Fibroblast of lung (primary cell): ENCODE measurements around the gene RNF32. TPM values are rescaled to one million over a fixed set of nuclear protein-coding genes. Genes with fewer than 3 reads are reported as not detected.

Experiments
- DNase-seq, 2 donors: peaks; one replicate each; pipeline versions ENCODE4 v3.0.0 to v3.0.0-alpha.2; 2010; ENCODE audit warnings: low read depth in 2 of 2
- H2AFZ ChIP-seq: 2 replicates; pipeline ENCODE4 v1.5.1; 2012; ENCODE audit warnings: low read length, control low read depth, inconsistent platforms
- H3K27ac ChIP-seq: 2 replicates; pipeline ENCODE4 v1.5.1; 2011; ENCODE audit warnings: low read length, control low read depth; ENCODE audit not compliant: insufficient read depth
- H3K27me3 ChIP-seq: 2 replicates; pipeline ENCODE4 v1.5.1; 2011; ENCODE audit warnings: mild to moderate bottlenecking, low read length; ENCODE audit not compliant: control insufficient read depth, insufficient read depth
- H3K36me3 ChIP-seq: 2 replicates; pipeline ENCODE4 v1.5.1; 2011; ENCODE audit warnings: low read length; ENCODE audit not compliant: control insufficient read depth, insufficient read depth
- H3K4me1 ChIP-seq: 2 replicates; pipeline ENCODE4 v1.5.1; 2011; ENCODE audit warnings: low read length; ENCODE audit not compliant: control insufficient read depth, insufficient read depth; ENCODE audit errors: extremely low read depth
- H3K4me2 ChIP-seq: 2 replicates; pipeline ENCODE4 v1.5.1; 2011; ENCODE audit warnings: low read length, control low read depth; ENCODE audit not compliant: insufficient read depth; ENCODE audit errors: extremely low read depth
- H3K4me3 ChIP-seq, 4 experiments: fragments of 200-600 bp in 1 of 4; sonication (generic) in 1 of 4; replicated peaks in 1 of 4; 2 replicates each; pipeline ENCODE4 v1.5.1; 2011 to 2016; ENCODE audit warnings: low read length in 4 of 4, low read depth in 3 of 4, mild to moderate bottlenecking in 3 of 4, control low read depth in 2 of 4, inconsistent platforms in 1 of 4, mixed read lengths in 1 of 4; ENCODE audit not compliant: insufficient read depth in 1 of 4; ENCODE audit errors: control extremely low read depth in 1 of 4
- H3K79me2 ChIP-seq: 2 replicates; pipeline ENCODE4 v1.5.1; 2012; ENCODE audit warnings: mild to moderate bottlenecking, low read length, inconsistent platforms; ENCODE audit not compliant: control insufficient read depth, insufficient read depth
- H3K9ac ChIP-seq: 2 replicates; pipeline ENCODE4 v1.5.1; 2011; ENCODE audit warnings: mild to moderate bottlenecking, low read length, control low read depth; ENCODE audit not compliant: insufficient read depth
- H3K9me3 ChIP-seq: 2 replicates; pipeline ENCODE4 v1.5.1; 2012; ENCODE audit warnings: low read depth, low read length; ENCODE audit not compliant: control insufficient read depth, insufficient read depth
- H4K20me1 ChIP-seq: 2 replicates; pipeline ENCODE4 v1.5.1; 2011; ENCODE audit warnings: low read length; ENCODE audit not compliant: control insufficient read depth, insufficient read depth; ENCODE audit errors: extremely low read depth
- CTCF ChIP-seq, 2 donors: IDR thresholded peaks in 1 of 2; conservative IDR thresholded peaks in 1 of 2; 1 replicate in 1 of 2; 2 replicates in 1 of 2; pipeline ENCODE4 v1.5.1; 2011 to 2012; ENCODE audit warnings: low read length in 2 of 2, control low read depth in 1 of 2, inconsistent platforms in 1 of 2, low read depth in 1 of 2, mild to moderate bottlenecking in 1 of 2
- EZH2 ChIP-seq: IDR thresholded peaks from 2 replicates; pipeline ENCODE4 v1.5.1; 2012; ENCODE audit warnings: low read length, control low read depth, mild to moderate bottlenecking; ENCODE audit errors: missing control alignments
- polyA plus RNA-seq, 2 donors: library from polyadenylated mRNA; depleted of rRNA in 1 of 2; stranded (reverse) in 1 of 2; unstranded in 1 of 2; fragments of >200 nt; gene quantifications; 2 replicates each; pipeline ENCODE4 v1.2.1, GENCODE V29; 2011 to 2012; ENCODE audit warnings: missing spikeins in 1 of 2
- total RNA-seq: library from RNA; depleted of rRNA; stranded (reverse); fragments of >200 nt; gene quantifications from 2 replicates; pipeline ENCODE4 v1.2.1, GENCODE V29; 2014

The RNF32 gene
- total and polyA plus RNA-seq, 2 donors (not counting 1 experiment from before 2014, with no cell fraction given), result 0.91 to 2.8 TPM

- H3K79me2 ChIP-seq, result no peaks in the 10 kb centered on the region
- H3K4me2 ChIP-seq, result no peak overlapping the region
- H3K27ac ChIP-seq, result no peak overlapping the region
- H3K36me3 ChIP-seq, result no peaks in the 10 kb centered on the region
- H4K20me1 ChIP-seq, result no peaks in the 10 kb centered on the region
- no peaks in the 10 kb centered on the region for H3K27me3 ChIP-seq
- TF ChIP-seq CTCF (conservative IDR thresholded peaks at IDR 0.05 in 1 of 2, IDR thresholded peaks at IDR 0.05 in 1 of 2; ENCODE audit: low read depth in 1 of 2, low read length in 2 of 2), result no peak
- no peak for TF ChIP-seq EZH2
- H3K4me1 ChIP-seq, result no peaks in the 10 kb centered on the region
- no peak overlapping the region for H3K9ac ChIP-seq
- no peak overlapping the region for H2AFZ ChIP-seq
- no peak for DNase-seq
- no peaks in the 10 kb centered on the region for H3K9me3 ChIP-seq
- H3K4me3 ChIP-seq, result no peak overlapping the region
These were observed 34.4 kb upstream of the RNF32 start for GRCh38 chr7:156606135-156606534.

DNA sequence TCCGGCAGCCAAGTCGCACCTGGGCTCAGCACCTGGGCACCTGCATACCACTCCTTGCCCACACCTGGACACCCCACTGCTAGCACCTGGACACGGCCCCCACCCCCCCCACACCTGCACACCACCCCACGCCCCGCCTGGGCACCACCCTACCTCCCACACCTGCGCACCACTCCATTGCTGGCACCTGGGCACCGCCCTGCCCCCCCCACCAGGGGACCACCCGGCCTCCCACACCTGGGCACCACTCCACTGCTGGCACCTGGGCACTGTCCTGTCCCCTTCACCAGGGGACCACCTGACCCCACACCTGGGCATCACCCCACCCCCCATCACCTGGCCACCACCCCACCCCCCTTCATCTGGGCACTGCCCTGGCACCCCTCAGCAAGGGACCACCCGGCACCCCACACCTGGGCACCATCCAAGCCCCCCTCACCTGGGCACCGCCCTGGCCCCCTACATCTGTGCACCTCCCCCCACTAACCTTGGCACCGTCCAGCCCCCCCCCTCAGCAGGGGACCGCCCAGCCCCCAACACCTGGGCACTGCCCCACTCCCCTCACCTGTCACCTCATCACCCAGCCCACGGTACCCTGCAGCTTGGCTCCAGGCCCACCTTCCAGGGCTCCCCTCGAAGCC lies 33.8 kb upstream of the RNF32 start:
- Histone ChIP-seq H3K27ac (no peak overlapping the region), H4K20me1 (no peaks in the 10 kb centered on the region), H3K4me2 (no peak overlapping the region), H3K27me3 (no peaks in the 10 kb centered on the region), H3K9ac (no peak overlapping the region), H3K4me3 (no peak overlapping the region), H3K4me1 (no peaks in the 10 kb centered on the region), H3K36me3 (no peaks in the 10 kb centered on the region), H3K79me2 (no peaks in the 10 kb centered on the region), H3K9me3 (no peaks in the 10 kb centered on the region), H2AFZ (no peak overlapping the region)
- no peak for DNase-seq
- TF ChIP-seq EZH2 (no peak), CTCF (conservative IDR thresholded peaks at IDR 0.05 in 1 of 2, IDR thresholded peaks at IDR 0.05 in 1 of 2; ENCODE audit: low read depth in 1 of 2, low read length in 2 of 2) (no peak)

- Histone ChIP-seq H3K4me2 (peak overlapping the region; percentile 40), H3K4me1 (no peaks in the 10 kb centered on the region), H3K27ac (no peak overlapping the region), H3K9me3 (no peaks in the 10 kb centered on the region), H4K20me1 (no peaks in the 10 kb centered on the region), H3K36me3 (no peaks in the 10 kb centered on the region), H2AFZ (no peak overlapping the region), H3K4me3 (peak overlapping the region in 3 of 4 experiments; percentile 3 to 51 (median 40)), H3K9ac (no peak overlapping the region), H3K79me2 (no peaks in the 10 kb centered on the region), H3K27me3 (no peaks in the 10 kb centered on the region)
- DNase-seq, result peak in 1 of 2 donors; percentile 18
- no peak for TF ChIP-seq CTCF (conservative IDR thresholded peaks at IDR 0.05 in 1 of 2, IDR thresholded peaks at IDR 0.05 in 1 of 2; ENCODE audit: low read depth in 1 of 2, low read length in 2 of 2)
- TF ChIP-seq EZH2, result no peak
These were observed 33.0 kb upstream of the RNF32 start for GRCh38 chr7:156607332-156608172.
